MV-4-11 (cell line): Measurements from ENCODE around the gene PIBF1.
"Not testable (repeated sequence)": the region's sequence is repeated elsewhere in the genome, so short reads cannot be mapped to it uniquely, and the experiment has no call there.

Experiments used
- DNase-seq: peaks from one replicate; lab custom pipeline; 2025; lab: John Stamatoyannopoulos, UW

The PIBF1 gene

DNA sequence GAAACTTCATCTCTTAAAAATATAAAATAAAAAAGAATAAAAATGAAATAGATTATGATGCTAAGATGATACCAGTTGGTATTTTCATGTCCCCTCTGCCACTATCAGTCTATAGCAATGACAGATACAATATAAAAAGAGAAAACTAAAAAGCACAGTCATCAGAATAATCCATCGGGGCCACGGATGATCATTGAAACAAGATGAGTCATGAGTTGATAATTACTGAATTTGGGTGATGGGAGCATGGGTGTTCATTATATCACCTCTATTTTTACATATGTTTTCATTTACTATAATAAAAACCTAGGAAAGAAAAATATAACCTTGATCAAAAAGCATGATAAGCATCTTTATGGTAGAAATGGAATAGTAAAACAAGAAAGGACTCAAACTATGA, 41.1 kb downstream of the PIBF1 start:
- no peak for DNase-seq

- peak; percentile 22 for DNase-seq
Observed at GRCh38 chr13:72823724-72824123, 41.8 kb downstream of the PIBF1 start.

DNA sequence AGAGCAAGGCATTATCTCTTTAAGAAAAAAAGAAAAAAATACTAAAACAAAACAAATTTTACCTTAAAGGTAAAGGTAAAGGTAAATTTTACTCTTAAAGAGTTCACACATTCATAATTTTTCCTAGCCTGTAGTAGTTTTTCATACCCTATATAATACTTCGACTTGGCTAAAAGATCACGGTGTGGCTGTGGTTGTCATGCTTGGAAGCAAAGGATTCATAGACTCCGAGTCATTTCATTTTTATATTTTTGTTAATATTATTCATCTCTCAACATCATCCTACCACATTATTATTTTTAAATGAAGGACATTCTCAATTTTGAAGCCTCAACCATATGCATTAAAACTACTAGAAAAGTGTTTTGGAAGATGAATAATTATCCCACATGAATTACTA, 52.7 kb downstream of the PIBF1 start:
- no peak for DNase-seq

GRCh38 chr13:72839831-72840426, 58.0 kb downstream of the PIBF1 start:
- DNase-seq: peak; percentile 33

- no peak for DNase-seq
Observed at GRCh38 chr13:72842991-72843390, 61.1 kb downstream of the PIBF1 start.

- DNase-seq: not testable (repeated sequence)
Observed at GRCh38 chr13:72845148-72845547, 63.2 kb downstream of the PIBF1 start.

DNA sequence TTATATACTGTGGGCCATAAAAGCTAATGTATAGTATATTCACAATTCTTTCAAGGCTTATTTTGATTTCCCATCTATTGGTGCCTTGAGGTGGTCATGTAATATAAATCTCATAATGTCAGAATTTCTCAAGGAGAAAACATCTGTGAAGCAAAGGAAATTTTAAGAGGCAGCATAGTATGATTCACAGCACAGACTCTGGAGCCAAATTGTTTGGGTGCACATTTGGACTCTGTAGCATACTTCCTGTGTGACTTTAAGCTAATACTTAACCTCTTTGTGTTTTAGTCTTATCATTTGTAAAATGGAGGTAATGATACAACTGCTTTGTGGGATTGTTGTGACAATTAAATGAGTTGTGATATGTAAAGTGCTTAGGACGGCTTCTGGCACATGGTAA, 67.6 kb downstream of the PIBF1 start:
- DNase-seq: no peak

- DNase-seq: no peak
Observed at GRCh38 chr13:72850959-72851677, 69.2 kb downstream of the PIBF1 start.

GRCh38 chr13:72851678-72852014, 69.7 kb downstream of the PIBF1 start:
- no peak for DNase-seq

DNA sequence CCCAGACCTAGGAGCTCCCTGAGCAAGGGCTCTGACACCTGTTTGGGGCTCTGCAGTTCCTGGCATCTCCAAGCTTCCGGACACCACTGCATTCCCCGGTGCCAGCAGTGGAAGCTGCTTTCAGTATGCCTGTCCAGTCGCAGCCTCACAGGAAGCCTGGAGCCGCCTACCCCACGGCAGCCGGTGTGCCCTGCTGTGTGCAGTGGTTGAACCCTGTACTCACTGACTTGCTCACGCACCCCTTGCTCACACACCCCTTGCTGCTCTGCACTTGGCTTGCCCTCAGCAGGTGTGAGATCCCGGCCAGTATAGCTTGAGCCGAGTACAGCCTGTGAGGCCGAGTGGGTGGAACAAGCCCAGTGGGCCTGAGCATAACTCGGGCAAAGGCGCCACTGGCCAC, 70.3 kb downstream of the PIBF1 start:
- no peak for DNase-seq

DNA sequence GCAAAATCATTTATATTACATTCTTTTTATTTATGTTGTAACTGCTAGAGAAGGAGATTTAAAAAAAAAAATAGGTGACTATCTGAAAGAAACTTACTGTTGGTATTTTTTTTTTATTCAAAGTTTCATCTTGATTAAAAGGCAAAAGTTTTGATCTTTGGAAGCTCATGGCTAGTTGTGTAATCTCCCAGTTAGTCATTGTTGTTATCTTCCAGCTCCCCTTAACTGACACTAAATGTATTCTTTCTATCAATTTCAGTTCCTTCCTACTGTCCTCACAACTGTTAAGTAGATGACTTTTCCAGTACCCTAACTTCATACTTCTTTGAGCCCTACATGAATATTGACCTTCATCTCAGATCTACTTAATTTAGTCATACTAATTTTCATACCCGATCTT, 71.1 kb downstream of the PIBF1 start:
- DNase-seq: peak; percentile 57

DNA sequence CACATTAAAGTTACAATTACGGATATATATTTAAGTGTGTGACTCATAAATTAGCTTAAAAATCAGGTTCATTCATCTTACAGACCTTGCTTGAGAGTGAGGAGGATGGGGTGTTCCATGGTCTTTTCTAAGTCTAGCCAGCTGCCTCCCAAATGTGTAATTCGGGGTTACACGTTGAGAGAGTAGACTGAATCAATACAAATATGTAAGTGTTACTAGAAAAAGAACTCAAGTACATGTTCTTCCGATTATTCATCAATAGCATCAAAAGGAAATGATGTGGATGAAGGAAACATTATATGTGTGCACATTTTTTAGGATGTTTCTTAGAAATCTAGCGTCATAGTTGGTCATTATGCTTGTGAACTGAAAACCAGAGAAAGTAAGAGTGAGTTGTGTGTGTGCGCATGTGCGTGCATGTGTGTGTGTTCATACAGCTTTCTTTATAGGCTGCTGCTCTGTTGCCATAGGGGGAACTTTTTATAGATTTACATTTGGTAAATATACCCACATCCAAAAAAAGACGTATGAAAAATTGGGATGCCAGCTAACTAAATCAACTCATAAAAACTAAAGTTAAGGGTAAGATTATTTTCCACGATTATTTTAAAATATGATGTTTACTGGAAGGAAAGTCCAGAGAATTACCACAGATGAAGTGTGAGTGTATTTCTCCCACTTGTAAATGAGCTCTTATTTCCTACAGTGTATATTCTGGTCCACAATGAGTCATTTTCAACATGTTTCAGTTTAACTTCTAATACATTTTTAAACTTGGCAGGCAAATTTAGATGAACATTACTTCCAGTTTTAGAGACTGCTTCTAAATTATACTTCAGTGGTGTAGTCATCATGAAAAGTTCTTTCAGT, 82.4 kb downstream of the PIBF1 start:
- DNase-seq: no peak

- no peak for DNase-seq
Observed at GRCh38 chr13:72868229-72868628, 86.3 kb downstream of the PIBF1 start.

GRCh38 chr13:72875233-72875632, 93.3 kb downstream of the PIBF1 start:
- DNase-seq: peak; percentile 62

- no peak for DNase-seq
Observed at GRCh38 chr13:72884101-72884500, 102.2 kb downstream of the PIBF1 start.

DNA sequence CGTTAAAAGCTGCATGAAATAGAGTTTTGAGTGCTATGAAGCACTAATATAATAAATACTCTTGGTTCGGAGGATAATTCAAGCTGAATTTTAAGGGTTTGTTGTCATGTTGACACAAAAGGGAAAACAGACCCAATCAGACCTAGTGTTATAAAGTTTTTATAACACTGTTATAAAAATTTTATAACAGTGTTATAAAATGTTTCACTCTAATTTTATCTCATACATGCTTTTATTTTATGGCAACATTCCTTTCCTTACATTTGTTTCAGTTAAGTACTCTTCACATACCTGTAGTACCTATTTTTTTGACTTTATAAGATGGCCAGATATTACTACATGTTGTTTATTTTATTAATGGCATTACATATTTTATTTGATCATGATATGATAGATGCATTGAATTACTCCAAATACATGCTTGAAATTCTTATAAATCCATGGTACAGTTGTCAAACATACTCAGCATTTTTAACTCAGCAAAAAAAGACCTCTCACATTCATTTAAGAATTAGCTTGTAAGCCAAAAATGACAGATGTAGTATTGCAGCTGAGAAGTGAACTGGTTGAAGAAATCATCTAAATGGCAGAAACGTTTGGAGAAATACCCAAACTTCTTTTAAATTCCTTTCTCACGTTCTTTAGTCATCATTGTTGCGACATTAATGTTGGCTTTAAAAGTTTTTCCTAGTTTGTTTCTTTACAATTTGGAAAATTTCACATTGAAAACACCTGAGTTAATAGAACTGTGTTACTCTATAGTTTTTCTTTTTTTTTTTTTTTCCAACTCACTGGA, 104.5 kb downstream of the PIBF1 start:
- no peak for DNase-seq

GRCh38 chr13:72889495-72889894, 107.6 kb downstream of the PIBF1 start:
- no peak for DNase-seq

GRCh38 chr13:72890546-72890945, 108.6 kb downstream of the PIBF1 start:
- no peak for DNase-seq

DNA sequence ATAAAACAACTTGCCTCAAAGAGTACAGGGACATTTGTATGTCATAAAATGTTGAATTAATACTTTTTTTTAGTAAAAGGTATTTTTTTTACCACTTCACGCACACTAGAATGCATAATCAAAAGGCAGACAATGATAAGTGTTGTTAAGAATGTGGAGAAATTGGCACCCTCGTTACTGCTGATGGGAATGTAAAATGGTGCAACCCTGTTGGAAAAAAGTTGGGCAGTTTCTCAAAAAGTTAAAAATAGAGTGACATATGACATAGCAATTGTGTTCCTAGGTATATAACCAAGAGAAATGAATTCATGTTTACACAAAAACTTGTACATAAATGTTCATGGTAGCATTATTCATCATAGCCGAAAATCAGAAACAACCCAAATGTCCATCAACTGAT, 109.5 kb downstream of the PIBF1 start:
- DNase-seq: no peak

GRCh38 chr13:72896869-72897268, 114.9 kb downstream of the PIBF1 start:
- DNase-seq: no peak

DNA sequence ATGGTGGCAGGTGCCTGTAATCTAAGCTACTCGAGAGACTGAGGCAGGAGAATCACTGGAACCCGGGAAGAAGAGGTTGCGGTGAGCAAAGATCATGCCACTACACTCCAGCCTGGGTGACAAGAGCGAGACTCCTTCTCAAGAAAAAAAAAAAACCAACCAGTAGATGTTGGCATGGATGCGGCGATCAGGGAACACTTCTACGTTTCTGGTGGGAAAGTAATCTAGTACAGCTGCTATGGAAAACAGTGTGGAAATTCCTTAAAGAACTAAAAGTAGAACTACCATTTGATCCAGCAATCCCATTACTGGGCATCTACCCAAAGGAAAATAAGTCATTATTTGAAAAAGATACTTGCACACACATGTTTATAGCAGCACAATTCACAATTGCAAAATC, 119.6 kb downstream of the PIBF1 start:
- DNase-seq: not testable (repeated sequence)

- DNase-seq: no peak
Observed at GRCh38 chr13:72908416-72908815, 126.5 kb downstream of the PIBF1 start.
